H1 (cell line): Measurements from ENCODE around the gene APEH.

Experiments
- TF ChIP-seq, protein P1 (sequence below), 3 experiments: IDR thresholded peaks; 1 replicate in 2 of 3; 2 replicates in 1 of 3; pipeline versions ENCODE4 v1.5.1 to v1.6.1; 2011; ENCODE audit warnings: low read length in 3 of 3, mild to moderate bottlenecking in 3 of 3, inconsistent platforms in 2 of 3, low read depth in 1 of 3, moderate library complexity in 1 of 3; ENCODE audit not compliant: insufficient read depth in 1 of 3; ENCODE audit errors: control extremely low read depth in 1 of 3
- TF ChIP-seq, protein P2 (sequence below): IDR thresholded peaks from 2 replicates; pipeline ENCODE4 v1.6.1; 2012; ENCODE audit warnings: low read length, inconsistent platforms

DNA sequence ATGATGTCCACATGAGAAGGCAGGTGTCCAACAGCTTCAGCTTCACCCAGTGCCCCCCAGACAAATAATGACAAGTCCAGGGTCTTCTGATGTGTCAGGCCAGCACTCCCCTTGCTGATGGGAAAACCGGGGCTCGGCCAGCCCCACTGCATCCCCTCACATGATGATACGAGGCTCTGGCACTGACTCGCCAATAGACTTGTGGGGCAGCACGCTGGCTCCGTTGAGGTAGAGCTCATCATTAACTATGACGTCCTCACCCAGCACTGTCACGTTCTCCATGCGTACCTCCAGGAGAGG lies 47.4 kb downstream of the APEH start:
- TF ChIP-seq, protein P1, sequence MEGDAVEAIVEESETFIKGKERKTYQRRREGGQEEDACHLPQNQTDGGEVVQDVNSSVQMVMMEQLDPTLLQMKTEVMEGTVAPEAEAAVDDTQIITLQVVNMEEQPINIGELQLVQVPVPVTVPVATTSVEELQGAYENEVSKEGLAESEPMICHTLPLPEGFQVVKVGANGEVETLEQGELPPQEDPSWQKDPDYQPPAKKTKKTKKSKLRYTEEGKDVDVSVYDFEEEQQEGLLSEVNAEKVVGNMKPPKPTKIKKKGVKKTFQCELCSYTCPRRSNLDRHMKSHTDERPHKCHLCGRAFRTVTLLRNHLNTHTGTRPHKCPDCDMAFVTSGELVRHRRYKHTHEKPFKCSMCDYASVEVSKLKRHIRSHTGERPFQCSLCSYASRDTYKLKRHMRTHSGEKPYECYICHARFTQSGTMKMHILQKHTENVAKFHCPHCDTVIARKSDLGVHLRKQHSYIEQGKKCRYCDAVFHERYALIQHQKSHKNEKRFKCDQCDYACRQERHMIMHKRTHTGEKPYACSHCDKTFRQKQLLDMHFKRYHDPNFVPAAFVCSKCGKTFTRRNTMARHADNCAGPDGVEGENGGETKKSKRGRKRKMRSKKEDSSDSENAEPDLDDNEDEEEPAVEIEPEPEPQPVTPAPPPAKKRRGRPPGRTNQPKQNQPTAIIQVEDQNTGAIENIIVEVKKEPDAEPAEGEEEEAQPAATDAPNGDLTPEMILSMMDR (IDR thresholded peaks at IDR 0.05; ENCODE audit: control extremely low read depth in 1 of 3, insufficient read depth in 1 of 3, low read depth in 1 of 3, low read length in 3 of 3) = no peak
- TF ChIP-seq, protein P2, sequence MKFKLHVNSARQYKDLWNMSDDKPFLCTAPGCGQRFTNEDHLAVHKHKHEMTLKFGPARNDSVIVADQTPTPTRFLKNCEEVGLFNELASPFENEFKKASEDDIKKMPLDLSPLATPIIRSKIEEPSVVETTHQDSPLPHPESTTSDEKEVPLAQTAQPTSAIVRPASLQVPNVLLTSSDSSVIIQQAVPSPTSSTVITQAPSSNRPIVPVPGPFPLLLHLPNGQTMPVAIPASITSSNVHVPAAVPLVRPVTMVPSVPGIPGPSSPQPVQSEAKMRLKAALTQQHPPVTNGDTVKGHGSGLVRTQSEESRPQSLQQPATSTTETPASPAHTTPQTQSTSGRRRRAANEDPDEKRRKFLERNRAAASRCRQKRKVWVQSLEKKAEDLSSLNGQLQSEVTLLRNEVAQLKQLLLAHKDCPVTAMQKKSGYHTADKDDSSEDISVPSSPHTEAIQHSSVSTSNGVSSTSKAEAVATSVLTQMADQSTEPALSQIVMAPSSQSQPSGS = no peak
